GM18861 (cell line): Measurements from ENCODE around the gene CYP11A1.
A peak's percentile ranks its signal among the peaks of the same experiment; 100 is the strongest.

Source experiments
- ATAC-seq: cut with Tn5 transposase; IDR thresholded peaks from one replicate; pipeline ENCODE4 v1.9.1; 2021; ENCODE audit not compliant: unreplicated experiment

CYP11A1 gene

DNA sequence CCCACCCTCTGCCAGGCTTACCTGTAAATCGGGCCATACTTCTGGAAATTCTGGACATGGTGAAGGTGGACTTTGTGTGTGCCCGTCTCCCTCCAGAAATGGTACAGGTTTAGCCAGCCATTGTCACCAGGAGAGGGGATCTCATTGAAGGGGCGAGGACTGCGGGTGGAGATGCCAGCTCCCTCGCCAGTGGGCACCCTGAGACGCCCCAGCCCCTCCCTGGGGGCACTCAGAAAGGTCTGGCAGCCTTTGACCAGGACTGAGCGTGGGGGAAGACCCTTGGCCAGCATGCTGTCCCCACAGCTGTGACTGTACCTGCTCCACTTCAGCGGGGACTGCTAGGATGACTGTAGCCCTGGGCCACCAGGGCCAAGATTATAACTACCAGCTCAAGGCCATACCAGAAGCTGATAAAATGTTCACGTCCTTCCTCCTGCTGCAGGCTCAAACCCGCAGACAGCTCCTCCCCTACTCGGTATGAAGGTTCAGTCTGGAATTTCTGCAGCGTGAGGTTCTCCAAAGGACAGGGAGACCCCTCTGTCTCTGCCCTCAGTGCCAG lies at the start of gene CYP11A1:
Gene CYP11A1, minus strand, starts transcription at position 351 of the 559 bp plus-strand sequence. Its CDS starts 61 bp downstream, at position 290.
- no peak for ATAC-seq

DNA sequence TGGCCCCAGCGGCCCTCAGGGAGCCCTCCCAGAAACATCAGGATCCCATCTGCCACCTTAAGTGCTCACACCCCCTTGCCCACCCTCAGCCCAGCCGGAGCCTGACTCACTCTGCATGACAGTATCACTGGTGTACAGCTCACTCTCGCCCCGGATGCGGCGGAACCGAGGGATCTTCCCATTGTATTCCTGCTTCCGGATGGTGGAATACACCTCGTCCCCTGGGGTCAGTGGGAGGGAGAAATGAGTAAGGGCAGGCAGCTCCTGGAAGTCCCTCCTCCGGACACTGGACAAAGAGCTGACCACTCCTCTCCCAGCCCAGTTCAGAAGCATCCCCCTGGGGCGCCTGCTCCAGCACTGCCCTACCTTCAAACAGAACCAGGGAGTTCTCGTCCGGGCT lies 49.8 kb upstream of the CYP11A1 start:
- no peak for ATAC-seq

DNA sequence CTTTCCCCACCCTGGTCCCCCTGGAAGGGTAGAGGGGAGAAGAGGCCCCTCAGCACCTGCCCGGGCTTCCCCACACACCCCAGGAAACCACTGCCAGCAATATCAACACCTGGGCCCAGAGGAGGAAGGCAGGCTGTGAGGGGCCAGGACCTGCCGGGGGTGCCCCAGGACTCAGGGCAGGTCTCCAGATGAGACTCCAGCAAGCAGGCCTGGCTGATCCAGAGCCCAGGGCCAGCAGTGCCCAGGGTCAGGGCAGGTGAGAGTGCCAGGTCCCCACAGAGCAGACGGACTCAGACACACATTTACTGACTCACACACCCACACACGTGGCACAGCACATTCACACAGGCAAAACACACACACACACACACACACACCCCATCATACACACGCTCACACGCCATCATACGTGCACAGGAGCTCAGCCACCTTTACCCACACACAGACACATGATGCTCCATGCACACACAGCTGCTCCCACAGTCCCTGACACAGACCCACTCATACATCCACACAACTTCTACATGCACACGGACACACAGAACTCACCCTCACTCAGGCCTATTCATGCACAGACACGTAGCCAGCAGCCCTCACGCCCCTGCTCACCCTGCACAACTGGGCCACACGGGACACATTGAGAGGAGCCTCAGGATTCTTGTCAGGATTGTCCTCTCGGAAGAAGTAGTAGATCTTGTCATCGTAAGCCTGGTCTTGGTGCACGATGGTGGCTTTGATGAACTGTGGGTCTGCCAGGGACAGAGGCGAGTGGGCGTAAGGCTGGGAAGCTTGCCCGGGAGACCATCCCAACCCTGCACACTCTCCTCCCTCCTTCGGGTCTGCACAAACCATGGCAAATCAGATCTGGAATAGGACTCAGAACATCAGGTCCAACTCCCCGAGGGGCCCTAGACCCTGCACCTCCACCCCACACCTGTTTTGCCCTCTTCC lies 48.8 kb upstream of the CYP11A1 start:
- no peak for ATAC-seq

- ATAC-seq, result no peak
These were observed 47.3 kb upstream of the CYP11A1 start for GRCh38 chr15:74414603-74415338.

DNA sequence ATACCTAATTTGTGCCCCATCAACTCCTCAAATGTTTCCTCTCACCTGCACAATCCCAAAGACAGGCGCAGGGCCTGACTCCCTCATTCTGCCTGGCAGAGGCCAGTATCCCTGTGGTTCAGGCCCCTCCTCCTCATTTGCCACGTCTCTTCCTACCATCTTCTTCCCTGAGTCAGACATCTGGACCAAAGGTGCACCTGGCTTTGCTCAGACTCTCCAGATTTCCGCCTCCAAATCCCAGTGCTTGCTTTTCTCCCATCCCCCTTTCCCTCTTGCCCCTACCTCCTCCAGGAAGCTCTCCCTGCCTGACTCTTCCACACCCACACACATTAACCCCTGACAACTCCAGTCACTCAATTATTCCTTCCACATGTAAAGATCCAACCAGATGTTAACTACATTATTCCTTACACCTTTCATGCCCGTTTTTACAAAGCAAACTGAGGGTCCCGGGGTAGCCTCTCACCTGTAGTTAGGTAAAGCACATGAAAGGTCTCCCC lies 46.7 kb upstream of the CYP11A1 start:
- ATAC-seq, result no peak

DNA sequence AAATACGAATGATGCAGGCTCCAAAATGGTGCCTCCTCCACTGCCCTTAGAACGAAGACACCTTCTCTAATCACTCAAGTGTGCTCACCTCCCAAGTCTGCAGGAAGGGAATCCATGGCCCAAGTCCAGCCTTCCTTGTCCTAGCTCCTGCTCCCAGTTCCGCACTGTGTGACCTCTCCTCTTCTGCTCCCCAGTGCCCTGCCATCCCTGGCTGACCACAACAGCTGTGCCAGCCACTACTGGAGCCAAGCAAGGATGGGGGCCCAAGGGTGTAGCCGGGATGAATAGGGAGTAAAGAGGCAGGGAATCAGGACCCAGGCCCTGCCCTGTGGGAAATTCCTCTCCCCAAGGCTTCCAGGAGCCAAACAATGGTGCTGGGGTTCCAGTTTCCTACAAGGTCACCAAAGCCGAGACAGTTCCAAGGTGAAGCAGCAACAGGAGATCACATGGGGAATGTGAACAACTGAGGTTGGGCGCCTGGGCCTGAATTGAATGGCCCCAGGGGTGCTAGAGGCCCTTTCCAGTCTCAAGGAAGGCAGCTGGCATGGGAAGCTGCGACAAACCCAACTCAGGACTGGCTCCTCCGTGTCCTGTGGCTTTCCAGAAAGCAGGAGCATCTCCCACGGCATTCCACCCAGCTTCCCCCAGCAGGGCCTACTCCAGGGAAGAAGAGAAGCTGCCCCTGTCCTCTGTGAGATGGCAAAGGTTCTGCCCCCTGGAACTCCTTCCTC lies 46.1 kb upstream of the CYP11A1 start:
- no peak for ATAC-seq

GRCh38 chr15:74412159-74412558 lies 44.7 kb upstream of the CYP11A1 start:
- ATAC-seq, result no peak

GRCh38 chr15:74411686-74412085 lies 44.2 kb upstream of the CYP11A1 start:
- ATAC-seq, result no peak

GRCh38 chr15:74410502-74410901 lies 43.1 kb upstream of the CYP11A1 start:
- no peak for ATAC-seq

DNA sequence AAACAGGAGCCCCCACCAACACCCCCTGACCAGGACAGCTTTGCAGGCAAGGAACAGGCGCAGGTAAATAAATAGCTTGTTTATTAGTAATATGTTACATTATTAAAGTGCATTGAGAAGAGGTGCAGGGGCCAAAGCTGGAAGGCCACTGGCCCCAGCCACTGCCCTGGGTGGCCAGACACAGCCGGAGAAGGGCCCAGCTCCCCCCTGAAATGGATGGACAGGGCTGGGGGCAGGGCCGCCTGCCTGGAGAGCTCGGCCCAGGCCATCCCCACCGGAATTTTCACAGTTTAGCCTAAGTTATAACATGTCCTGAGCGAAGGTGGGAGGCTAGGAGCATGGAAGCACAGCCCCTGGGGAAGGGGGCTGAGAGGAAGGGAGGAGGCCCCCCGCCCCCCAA lies 41.8 kb upstream of the CYP11A1 start:
- no peak for ATAC-seq

DNA sequence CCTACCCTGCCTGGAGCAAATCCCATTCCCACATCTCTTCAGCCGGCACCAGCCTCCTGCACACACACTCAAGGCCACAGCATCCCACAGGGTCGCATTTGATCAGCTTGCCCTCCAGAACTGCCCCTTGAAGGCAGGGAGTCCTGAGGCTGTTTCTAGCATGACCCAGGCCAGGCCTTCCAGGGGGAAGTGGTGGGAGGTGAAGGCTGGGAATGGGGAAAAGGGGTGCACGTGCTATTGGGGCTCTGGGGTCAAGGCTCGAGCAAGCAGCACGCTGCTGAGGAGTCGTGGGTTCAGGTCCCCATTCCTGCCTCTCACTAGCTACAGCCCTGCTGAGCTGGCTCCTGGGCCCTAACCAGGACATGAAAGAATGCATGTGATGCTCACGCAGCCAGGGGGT lies 41.4 kb upstream of the CYP11A1 start:
- no peak for ATAC-seq

DNA sequence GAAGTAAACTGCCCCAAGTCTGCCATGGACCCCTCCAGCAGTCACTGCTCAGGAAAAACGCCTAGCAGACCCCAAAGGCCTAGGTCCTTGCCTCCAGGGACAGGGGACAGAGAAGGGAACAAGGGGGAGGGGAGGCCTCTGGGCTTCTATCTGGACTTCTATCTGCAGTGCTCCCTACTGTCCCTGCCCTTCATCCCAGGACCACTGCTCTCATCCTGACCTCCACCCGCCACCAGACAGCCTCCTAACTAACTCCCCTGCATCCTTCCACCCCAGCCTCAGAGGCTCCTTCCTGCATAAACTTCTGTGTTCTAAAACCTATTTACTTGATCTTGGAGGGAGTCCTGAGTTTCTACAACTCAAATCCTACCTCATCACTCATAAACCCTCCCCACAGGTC lies 40.9 kb upstream of the CYP11A1 start:
- no peak for ATAC-seq

- ATAC-seq, result no peak
These were observed 39.7 kb upstream of the CYP11A1 start for GRCh38 chr15:74406992-74407705.

DNA sequence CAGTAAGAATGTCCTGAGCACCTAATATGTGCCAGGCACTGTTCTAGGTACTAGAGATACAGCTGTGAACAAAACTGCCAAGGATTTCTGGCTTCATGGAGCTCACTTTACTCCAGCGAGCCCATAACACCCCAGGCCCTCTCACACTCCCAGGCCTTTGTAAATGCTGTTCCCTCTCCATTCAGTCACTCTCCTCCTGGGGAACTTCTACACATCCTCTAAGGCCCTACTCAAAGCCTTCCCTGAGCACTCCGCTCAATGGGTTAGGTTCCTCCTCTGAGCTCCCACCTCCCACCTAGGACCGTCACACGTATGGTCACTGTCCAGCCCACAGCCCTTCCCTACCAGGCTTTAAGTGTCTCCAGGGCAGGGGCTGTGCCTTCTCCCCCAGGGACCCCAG lies 39.1 kb upstream of the CYP11A1 start:
- no peak for ATAC-seq

- ATAC-seq, result no peak
These were observed 38.4 kb upstream of the CYP11A1 start for GRCh38 chr15:74405823-74406222.

DNA sequence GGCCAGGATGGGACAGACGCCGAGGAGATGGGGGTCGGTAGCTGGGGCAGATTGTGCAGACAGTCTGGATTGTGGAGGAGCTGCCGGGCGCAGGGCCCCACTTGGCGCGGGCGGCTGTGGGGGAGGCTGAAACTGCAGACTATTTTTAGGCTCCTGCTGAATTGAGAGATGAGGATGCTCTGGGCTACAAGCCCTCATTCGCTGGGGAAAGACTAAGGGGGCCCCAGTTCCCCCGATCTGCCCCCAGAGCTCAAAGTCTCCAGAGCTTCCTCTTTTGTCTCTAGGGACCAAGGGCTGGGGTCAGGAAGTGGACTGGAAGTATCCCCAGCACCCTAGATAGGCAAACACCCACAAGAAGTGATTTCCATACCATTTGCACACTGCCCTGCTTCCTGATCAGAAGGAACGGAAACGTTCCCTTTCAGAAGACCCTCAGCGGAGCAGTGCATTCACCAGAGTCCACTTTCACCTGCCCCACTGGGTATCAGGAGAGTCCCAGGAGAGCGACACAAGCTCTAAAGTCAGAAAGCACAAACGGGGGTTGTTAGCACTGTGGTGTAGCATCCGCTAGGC lies 36.6 kb upstream of the CYP11A1 start:
- ATAC-seq, result peak; percentile 30

DNA sequence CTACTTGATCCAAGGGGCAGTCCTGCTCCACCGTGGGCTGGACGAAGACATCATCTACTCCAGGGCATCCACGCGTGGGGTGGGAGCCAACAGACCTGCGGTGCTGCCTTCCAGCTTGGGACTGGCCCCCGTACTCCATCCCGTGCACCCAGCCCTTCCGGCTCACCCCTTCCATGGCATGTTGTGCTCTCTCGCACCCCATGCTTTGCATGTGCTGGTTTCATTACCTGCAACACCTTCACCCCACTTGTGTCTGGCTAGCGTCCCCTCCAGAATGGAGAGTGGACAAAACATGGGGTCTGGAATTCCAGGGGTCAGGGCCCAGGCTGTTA lies 36.1 kb upstream of the CYP11A1 start:
- ATAC-seq, result no peak

- ATAC-seq, result no peak
These were observed 35.6 kb upstream of the CYP11A1 start for GRCh38 chr15:74402873-74403587.

DNA sequence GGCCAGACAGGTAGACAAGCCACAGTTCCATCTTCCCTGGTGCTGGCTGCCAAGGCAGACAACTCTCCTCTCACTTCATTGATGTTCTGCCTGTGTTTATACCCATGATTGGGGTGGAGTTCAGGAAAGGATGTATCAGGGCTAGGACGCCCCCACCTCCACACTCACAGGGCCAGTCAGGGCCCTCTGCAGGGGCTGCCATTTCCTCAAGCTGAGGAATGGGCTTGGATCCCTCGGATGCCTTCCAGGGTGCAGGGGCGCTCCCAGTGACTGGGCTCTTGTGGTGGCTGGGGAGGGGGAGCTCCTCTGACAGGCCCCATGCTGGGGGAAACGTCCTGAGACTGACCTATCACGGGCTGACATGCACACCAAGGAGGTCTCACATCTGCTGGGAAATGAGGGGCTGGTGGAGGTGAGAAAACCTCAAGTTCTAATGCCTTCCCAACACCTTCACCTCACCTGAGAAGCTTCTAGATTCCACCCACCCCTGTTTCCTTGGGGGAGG lies 34.9 kb upstream of the CYP11A1 start:
- no peak for ATAC-seq
